CD4-positive, alpha-beta T cell treated with Interleukin-17A for 1 hour (primary cell): ENCODE data around the gene ZBTB38.

Experiments
- DNase-seq: peaks from one replicate; pipeline ENCODE4 v3.0.0-alpha.2; 2020

The ZBTB38 gene

GRCh38 chr3:141387516-141387915 is 19.2 kb downstream of the ZBTB38 start:
- DNase-seq = no peak

GRCh38 chr3:141388395-141388794 is 20.1 kb downstream of the ZBTB38 start:
- DNase-seq = no peak

DNA sequence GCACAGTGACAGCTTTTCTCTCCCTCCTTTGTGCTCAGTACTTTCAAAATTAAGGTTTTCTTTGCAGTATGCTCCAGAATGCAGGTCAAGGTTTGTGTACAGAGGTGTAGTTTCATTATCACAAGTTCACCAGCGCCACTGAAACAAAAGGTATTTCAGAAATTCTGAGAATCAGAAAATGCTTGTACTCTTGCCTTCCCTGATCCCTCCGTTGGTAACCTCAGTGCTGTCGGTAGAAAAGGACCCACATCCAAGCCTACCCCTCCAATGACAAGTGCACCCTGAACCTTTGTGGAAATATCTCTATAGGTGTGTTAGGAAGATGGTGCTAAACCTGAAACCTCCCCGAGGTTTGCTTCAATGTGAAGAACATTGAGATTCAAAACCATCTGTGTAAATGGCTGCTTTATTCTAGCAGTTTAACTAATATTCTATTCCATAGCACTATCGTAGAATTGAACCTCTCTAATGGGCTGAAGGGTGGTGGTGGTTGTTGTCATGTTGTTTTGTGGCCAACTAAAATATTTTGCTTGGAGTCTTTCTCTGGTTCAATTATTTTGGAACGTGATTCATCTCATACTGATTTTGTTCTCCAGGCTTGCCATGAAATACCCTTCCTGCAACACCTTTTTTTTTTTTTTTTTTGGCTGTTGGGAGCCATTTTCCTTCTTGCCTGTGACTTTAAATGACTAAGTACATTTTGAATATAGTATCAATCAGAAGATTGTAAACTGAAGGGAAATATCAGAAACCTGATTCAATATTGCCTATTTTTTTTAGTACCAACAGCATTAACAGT is 20.7 kb downstream of the ZBTB38 start:
- peak; percentile 34 for DNase-seq

DNA sequence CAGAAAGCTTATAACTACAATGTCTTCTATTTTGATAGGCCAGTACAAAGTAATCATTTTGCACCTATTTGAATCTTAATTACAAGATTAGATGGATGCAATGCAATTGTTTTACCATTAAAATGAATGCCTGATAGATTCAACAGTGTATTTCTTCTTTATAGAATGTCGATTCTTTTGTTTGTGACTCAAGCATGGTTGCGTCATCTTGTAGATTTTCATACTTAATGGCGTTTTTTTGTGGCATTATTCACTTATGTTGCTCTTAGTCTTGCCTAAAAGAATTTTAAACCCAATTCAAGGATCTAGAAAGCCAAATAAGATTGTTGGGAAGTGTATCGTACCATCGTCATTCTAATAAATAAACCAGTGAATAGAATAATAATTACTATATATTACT is 21.4 kb downstream of the ZBTB38 start:
- DNase-seq = no peak

DNA sequence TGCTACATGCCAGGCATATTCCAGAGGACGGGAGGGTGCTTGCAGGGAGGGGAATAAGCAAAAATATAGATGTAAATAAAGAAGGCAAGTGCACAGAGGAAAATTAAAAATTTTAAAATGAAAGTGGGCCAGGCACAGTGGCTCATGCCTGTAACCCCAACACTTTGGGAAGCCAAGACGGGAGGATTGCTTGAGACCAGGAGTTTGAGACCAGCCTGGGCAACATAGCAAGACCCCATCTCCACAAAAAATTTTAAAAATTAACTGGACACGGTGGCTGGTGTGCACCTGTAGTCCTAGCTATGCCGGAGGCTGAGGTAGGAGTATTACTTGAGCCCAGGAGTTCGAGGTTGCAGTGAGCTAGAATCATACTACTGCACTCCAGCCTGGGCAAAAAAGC is 22.4 kb downstream of the ZBTB38 start:
- DNase-seq = no peak

DNA sequence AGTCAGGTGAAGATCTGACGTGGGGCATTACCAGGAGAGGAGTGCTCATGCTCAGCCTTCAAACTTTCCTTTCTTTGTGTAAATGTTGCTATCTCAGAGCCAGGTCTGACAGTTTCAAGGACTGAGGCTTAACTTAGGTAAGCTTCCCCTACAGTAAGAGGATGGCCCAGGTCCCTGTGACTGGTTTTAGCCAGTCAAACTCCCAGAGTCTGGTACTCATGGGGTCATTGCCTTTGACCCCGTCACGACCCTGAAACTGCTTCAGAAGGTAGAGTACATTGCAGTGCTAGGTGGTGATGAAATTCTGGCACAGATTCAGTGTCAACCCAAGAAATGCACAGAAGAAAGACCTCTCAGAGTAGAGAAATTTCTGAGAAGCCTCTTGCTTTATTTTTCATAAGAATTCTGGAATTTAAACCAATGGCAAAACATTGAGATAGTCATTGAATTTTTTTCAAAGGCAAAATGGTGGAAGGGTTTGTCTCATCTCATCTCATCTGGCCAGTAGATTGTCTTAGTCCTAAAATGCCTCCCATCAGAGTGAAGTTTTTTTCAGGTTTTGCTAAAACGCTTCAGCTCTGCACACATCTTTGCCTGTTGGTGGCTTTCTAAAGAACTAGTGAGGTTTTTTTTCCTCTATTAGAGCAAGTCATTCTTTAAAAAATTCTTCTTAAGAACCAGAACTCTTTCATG is 23.1 kb downstream of the ZBTB38 start:
- no peak for DNase-seq

DNA sequence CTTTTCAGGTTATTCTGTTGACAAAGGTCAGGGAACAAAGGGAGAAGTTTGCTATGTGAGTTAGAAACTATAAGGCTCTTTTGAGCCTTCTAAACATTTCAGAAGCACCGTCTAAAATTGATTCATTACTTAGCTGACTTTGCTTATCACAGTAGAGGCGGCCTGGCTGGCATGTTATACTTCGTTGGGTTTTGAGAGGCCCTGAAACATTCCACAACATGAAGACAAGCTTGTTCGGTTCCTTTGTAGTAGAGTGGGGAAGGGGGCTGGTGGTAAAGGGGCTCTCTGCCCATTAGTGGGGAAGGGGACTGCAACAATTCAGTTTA is 23.6 kb downstream of the ZBTB38 start:
- DNase-seq = no peak

GRCh38 chr3:141392416-141392815 is 24.1 kb downstream of the ZBTB38 start:
- DNase-seq = no peak

- no peak for DNase-seq
Measured at GRCh38 chr3:141392897-141393734, 24.8 kb downstream of the ZBTB38 start.

GRCh38 chr3:141393735-141394076 is 25.4 kb downstream of the ZBTB38 start:
- no peak for DNase-seq

- DNase-seq = no peak
Measured at GRCh38 chr3:141394560-141394959, 26.3 kb downstream of the ZBTB38 start.

- DNase-seq = no peak
Measured at GRCh38 chr3:141395005-141395589, 26.8 kb downstream of the ZBTB38 start.

DNA sequence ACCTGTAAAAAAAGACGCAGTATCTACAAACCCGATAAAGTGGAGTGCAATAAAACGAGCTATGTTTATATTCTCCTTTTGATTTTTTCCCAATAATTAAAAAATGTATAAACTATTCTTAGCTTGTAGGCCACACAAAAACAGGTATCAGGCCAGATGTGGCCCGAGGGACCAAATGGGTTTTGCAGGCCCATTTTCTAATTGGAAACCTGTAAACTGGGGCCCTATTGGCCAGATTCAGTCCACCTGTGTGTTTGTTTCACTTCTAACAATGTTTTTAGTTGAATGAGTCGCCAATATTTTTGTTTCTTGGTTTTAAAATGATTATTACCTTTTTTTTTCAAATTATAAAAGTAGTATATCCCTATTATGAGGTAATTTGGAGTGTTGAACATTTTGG is 29.7 kb downstream of the ZBTB38 start:
- DNase-seq = no peak

DNA sequence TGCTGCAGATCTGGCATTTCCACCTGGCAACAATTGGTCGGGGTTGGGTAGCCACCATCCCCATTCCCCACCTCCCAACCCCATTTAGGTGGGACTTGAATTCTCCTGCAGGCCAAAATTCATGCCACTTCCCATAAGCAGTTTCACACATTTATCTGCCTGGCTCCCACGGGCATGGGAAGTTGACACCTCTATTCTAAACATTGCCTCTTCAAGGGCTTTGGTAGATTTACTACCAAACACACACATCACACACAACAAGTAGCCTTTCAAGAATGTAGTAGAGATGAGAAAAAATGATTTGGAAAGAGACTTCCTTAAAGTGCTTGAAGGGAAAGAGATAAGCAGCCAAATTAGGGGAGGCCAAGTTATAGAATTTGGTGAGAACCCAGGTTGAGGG is 30.9 kb downstream of the ZBTB38 start:
- DNase-seq = no peak

DNA sequence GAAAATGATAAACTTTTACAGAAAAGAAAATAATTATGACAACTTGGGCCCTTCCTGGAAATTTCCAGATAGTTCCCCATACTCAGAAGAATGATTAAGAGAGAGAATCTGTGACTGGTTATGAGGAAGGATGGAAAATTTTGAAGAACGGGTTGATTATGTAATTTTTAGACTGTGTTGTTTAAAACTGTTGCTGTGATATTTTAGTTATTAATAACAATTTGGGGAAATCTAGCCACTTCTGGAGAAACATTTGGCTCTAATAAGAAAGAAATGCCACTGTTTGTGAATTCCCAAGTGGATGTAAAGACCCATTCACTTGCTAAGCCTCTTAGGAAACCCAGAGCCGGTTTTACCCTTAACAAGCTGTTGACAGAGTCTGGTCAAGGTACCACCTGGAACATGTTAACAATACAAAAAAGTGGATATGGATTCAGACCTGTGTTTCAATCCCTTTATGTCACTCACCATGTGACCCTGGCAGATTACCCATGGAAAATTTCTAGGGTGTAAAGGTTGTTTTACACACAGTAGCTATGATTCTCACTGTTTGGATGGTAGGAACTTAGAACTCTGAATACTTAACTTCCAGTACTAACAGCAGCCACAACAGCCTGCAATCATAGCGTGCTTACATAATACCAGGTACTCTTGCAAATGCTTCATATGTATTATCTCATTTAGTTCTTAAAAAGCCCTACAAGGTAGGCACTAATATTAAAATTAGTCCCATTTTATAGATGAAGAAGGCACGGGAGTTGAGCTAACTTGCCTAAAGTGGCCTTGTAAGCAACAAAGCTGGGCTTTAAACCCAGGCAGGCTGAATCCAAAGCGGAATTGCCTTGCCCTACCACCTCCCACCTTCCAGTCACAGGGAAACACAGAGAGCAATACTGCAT is 32.0 kb downstream of the ZBTB38 start:
- DNase-seq = no peak

DNA sequence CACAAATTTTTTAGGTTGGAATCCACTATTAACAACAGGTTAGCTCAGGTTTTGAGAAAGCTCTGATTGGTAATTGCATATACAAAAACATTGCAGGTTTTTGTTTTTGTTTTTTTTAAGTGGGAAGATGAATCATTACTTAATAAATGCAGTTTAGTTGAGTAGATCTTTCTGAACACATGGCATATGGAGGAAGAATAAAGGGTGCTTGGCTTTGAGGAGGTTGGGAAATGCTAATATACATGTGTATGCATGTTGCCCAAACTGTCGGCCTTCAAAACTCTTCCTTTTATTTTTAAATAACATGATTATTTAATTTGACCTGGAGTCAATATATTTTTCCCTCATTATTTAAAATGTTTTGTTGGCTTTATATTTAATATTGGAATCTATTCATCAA is 32.8 kb downstream of the ZBTB38 start:
- DNase-seq = no peak

DNA sequence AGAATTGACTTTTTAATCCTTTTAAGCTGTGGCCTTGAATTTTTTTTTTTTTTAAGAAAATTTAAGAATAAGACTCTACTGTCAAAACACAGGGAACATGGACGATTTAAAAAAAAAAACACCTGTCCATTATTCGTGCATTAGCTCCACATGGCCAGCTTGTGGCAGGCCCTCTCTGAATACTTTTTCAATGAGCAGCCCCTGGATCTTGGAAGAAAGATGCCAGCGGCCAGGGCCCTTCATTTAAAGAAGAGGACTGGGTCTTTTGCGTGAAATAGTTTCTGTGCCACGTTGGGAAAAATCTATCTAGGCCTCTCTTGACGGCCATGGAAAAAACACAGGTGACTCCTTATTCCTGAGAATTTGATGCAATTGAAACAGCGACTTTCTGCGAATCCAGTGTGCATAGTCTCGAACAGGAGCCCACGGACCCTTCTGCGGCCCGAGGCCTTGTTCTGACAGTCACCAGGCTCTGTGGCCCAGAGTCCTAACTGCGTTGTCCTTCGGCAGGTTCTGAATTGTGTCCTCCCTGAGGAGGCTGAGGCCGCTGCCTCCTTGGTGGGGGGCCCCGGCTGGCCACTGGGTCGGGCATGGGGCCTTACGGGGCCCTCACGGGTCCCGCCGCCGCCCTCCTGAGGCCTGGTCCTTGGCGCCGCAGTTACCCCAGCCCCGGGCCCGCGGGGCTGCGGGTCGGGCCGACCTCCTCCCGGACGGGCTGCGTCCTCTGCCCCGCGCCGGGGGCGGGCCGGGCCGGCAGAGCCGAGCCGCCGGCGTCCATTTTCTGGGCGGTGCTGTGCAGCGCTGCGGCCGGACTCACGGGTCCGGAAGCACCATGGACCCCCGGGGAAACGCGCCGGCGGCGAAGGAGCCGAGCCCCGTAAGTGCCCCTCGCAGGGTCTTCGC is 33.5 kb downstream of the ZBTB38 start:
- peak; percentile 59 for DNase-seq

- DNase-seq = peak; percentile 59
Measured at GRCh38 chr3:141402476-141403171, 34.3 kb downstream of the ZBTB38 start.

- peak; percentile 60 for DNase-seq
Measured at GRCh38 chr3:141403576-141403975, 35.3 kb downstream of the ZBTB38 start.

DNA sequence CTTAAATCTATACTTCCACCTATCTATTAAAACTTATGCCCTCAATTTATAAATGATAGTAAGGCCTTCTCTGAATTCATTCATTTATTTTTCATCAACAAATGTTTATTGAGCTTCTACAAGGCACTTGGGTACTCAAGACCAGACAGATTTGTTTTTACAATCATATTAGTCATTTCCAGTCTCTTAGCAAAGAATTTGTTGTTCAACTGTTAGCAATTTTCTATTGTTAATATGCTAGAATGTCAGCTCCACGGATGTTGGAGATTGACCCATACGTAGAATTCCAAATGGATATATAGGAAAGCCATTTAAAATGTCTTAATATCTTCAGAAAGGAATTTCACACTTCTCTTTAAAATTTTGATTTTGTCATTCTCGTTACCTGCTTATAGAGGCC is 36.7 kb downstream of the ZBTB38 start:
- DNase-seq = no peak

DNA sequence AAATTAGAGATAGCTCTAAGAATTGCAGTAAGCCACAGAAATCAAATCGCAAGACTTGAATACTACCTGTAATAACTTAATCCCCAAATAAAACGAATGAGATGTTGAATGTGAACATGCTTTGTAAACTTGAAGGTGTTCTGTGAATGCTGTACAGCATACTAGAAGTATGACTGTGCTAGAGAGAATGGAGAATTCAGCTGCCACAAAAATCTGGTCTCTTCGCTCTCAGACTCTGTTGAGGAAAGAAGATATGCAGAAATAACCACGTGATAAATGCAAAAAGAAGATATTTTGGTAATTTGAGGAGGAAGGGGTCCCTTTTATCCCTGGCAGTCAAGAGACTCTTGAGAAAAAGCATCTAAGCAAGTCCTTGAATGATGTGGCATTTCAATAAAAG is 37.3 kb downstream of the ZBTB38 start:
- no peak for DNase-seq
